Measurements from ENCODE around the gene ATP2B1. TPM values are rescaled to one million over a fixed set of nuclear protein-coding genes. Genes with fewer than 3 reads are reported as not detected.

The ATP2B1 gene
- total RNA-seq, 1 donor from 2014 or later: 48.9 TPM

GRCh38 chr12:89691659-89692058 lies 17.0 kb downstream of the ATP2B1 start:
- Histone ChIP-seq H3K4me3 (ENCODE audit: insufficient read depth, low read depth, low read length) (no peak overlapping the region), H3K4me1 (ENCODE audit: insufficient read depth, low read length) (peaks cover 4% of the 10 kb centered on the region), H3K4me2 (ENCODE audit: low read length) (no peak overlapping the region), H3K9me3 (ENCODE audit: insufficient read depth, low read depth, low read length) (no peaks in the 10 kb centered on the region), H3K27ac (ENCODE audit: low read depth, low read length) (no peak overlapping the region), H4K20me1 (ENCODE audit: insufficient read depth, low read length) (peaks cover 41% of the 10 kb centered on the region), H2AFZ (ENCODE audit: low read depth, low read length) (no peak overlapping the region), H3K27me3 (ENCODE audit: insufficient read depth, low read length) (no peaks in the 10 kb centered on the region), H3K9ac (ENCODE audit: low read length) (no peak overlapping the region), H3K36me3 (ENCODE audit: insufficient read depth, low read length) (no peaks in the 10 kb centered on the region), H3K79me2 (ENCODE audit: insufficient read depth, low read length) (peaks cover 98% of the 10 kb centered on the region)
- DNase-seq (ENCODE audit: low read depth) (no peak), FAIRE-seq (no peak)
- H3K27ac Mint-ChIP-seq (ENCODE audit: unreplicated experiment): no peak overlapping the region
- peaks cover 42% of the 10 kb centered on the region for H3K4me1 Mint-ChIP-seq (ENCODE audit: low read depth, unreplicated experiment)
- TF ChIP-seq EZH2 (IDR thresholded peaks at IDR 0.05; ENCODE audit: insufficient read depth, low read length) (no peak), CTCF (IDR thresholded peaks at IDR 0.05; ENCODE audit: insufficient read depth, low read depth, low read length) (no peak)
- H3K27me3 Mint-ChIP-seq (ENCODE audit: low read depth, unreplicated experiment): no peaks in the 10 kb centered on the region
- no peaks in the 10 kb centered on the region for H3K9me3 Mint-ChIP-seq (ENCODE audit: unreplicated experiment)
- no peaks in the 10 kb centered on the region for H3K36me3 Mint-ChIP-seq (ENCODE audit: low read depth, unreplicated experiment)
- no peak overlapping the region for H3K4me3 Mint-ChIP-seq (ENCODE audit: unreplicated experiment)

- H3K27ac ChIP-seq (ENCODE audit: low read depth, low read length): no peak overlapping the region
- no peaks in the 10 kb centered on the region for H3K27me3 Mint-ChIP-seq (ENCODE audit: low read depth, unreplicated experiment)
- H3K36me3 ChIP-seq (ENCODE audit: insufficient read depth, low read length): no peaks in the 10 kb centered on the region
- peaks cover 98% of the 10 kb centered on the region for H3K79me2 ChIP-seq (ENCODE audit: insufficient read depth, low read length)
- H3K4me3 ChIP-seq (ENCODE audit: insufficient read depth, low read depth, low read length): no peak overlapping the region
- H3K4me2 ChIP-seq (ENCODE audit: low read length): no peak overlapping the region
- H3K4me3 Mint-ChIP-seq (ENCODE audit: unreplicated experiment): no peak overlapping the region
- DNase-seq (ENCODE audit: low read depth): no peak
- H2AFZ ChIP-seq (ENCODE audit: low read depth, low read length): no peak overlapping the region
- peaks cover 39% of the 10 kb centered on the region for H3K4me1 Mint-ChIP-seq (ENCODE audit: low read depth, unreplicated experiment)
- no peak for FAIRE-seq
- H3K9me3 ChIP-seq (ENCODE audit: insufficient read depth, low read depth, low read length): no peaks in the 10 kb centered on the region
- H3K36me3 Mint-ChIP-seq (ENCODE audit: low read depth, unreplicated experiment): no peaks in the 10 kb centered on the region
- no peaks in the 10 kb centered on the region for H3K9me3 Mint-ChIP-seq (ENCODE audit: unreplicated experiment)
- no peak overlapping the region for H3K27ac Mint-ChIP-seq (ENCODE audit: unreplicated experiment)
- TF ChIP-seq EZH2 (IDR thresholded peaks at IDR 0.05; ENCODE audit: insufficient read depth, low read length) (no peak), CTCF (IDR thresholded peaks at IDR 0.05; ENCODE audit: insufficient read depth, low read depth, low read length) (no peak)
- H3K9ac ChIP-seq (ENCODE audit: low read length): no peak overlapping the region
- H4K20me1 ChIP-seq (ENCODE audit: insufficient read depth, low read length): peaks cover 38% of the 10 kb centered on the region
- H3K4me1 ChIP-seq (ENCODE audit: insufficient read depth, low read length): peaks cover 4% of the 10 kb centered on the region
- no peaks in the 10 kb centered on the region for H3K27me3 ChIP-seq (ENCODE audit: insufficient read depth, low read length)
These were observed 17.7 kb downstream of the ATP2B1 start for GRCh38 chr12:89690925-89691324.

GRCh38 chr12:89689306-89689705 lies 19.3 kb downstream of the ATP2B1 start:
- H3K79me2 ChIP-seq (ENCODE audit: insufficient read depth, low read length): peaks cover 100% of the 10 kb centered on the region
- no peak overlapping the region for H3K27ac Mint-ChIP-seq (ENCODE audit: unreplicated experiment)
- peaks cover 3% of the 10 kb centered on the region for H3K36me3 Mint-ChIP-seq (ENCODE audit: low read depth, unreplicated experiment)

More at GRCh38 chr12:89689306-89689705, 19.3 kb downstream of the ATP2B1 start:
- H3K4me3 Mint-ChIP-seq (ENCODE audit: unreplicated experiment): no peak overlapping the region
- H2AFZ ChIP-seq (ENCODE audit: low read depth, low read length): no peak overlapping the region
- H4K20me1 ChIP-seq (ENCODE audit: insufficient read depth, low read length): peaks cover 32% of the 10 kb centered on the region
- no peak overlapping the region for H3K9ac ChIP-seq (ENCODE audit: low read length)
- H3K27me3 ChIP-seq (ENCODE audit: insufficient read depth, low read length): no peaks in the 10 kb centered on the region
- DNase-seq (ENCODE audit: low read depth): no peak
- no peak overlapping the region for H3K4me2 ChIP-seq (ENCODE audit: low read length)
- H3K9me3 Mint-ChIP-seq (ENCODE audit: unreplicated experiment): peaks cover 3% of the 10 kb centered on the region
- no peaks in the 10 kb centered on the region for H3K27me3 Mint-ChIP-seq (ENCODE audit: low read depth, unreplicated experiment)
- peaks cover 35% of the 10 kb centered on the region for H3K4me1 Mint-ChIP-seq (ENCODE audit: low read depth, unreplicated experiment)
- H3K9me3 ChIP-seq (ENCODE audit: insufficient read depth, low read depth, low read length): no peaks in the 10 kb centered on the region
- H3K4me3 ChIP-seq (ENCODE audit: insufficient read depth, low read depth, low read length): no peak overlapping the region
- no peak for TF ChIP-seq CTCF (IDR thresholded peaks at IDR 0.05; ENCODE audit: insufficient read depth, low read depth, low read length)
- no peak for TF ChIP-seq EZH2 (IDR thresholded peaks at IDR 0.05; ENCODE audit: insufficient read depth, low read length)
- FAIRE-seq: no peak
- H3K36me3 ChIP-seq (ENCODE audit: insufficient read depth, low read length): no peaks in the 10 kb centered on the region
- H3K27ac ChIP-seq (ENCODE audit: low read depth, low read length): no peak overlapping the region
- H3K4me1 ChIP-seq (ENCODE audit: insufficient read depth, low read length): peaks cover 3% of the 10 kb centered on the region
